Measurements from ENCODE around the gene CLINT1. TPM values are rescaled to one million over a fixed set of nuclear protein-coding genes. Genes with fewer than 3 reads are reported as not detected.

Gene CLINT1
- total RNA-seq, 1 donor = 78.6 TPM

DNA sequence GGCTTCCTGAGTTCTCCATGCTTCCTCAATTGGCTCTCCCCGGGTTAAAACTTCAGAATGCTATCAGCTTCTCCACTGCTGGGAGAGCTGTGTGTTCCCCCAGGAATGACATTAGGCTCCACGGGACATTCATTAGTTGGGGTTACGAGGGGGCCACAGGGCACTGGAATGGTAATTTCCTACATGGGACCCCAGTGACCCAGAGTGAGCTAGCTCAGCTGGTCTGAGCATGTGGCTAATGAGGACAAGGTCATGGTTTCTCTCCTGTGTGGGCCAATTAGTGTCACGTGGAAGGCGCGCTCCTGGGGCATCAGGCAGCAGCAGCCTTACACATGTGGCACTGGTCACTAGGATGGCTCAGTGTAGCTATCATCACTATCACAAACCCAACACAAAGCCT, 94.4 kb downstream of the CLINT1 start:
- H3K4me3 ChIP-seq (ENCODE audit: low read depth, low read length) = no peak overlapping the region
- DNase-seq (ENCODE audit: low read depth) = no peak
- TF ChIP-seq CTCF (IDR thresholded peaks at IDR 0.05; ENCODE audit: insufficient read depth, low read length) = no peak

GRCh38 chr5:157761690-157762621, 97.0 kb downstream of the CLINT1 start:
- H3K4me3 ChIP-seq (ENCODE audit: low read depth, low read length) = no peak overlapping the region
- peak; percentile 77 for DNase-seq (ENCODE audit: low read depth)
- peak; percentile 77 for TF ChIP-seq CTCF (IDR thresholded peaks at IDR 0.05; ENCODE audit: insufficient read depth, low read length)

DNA sequence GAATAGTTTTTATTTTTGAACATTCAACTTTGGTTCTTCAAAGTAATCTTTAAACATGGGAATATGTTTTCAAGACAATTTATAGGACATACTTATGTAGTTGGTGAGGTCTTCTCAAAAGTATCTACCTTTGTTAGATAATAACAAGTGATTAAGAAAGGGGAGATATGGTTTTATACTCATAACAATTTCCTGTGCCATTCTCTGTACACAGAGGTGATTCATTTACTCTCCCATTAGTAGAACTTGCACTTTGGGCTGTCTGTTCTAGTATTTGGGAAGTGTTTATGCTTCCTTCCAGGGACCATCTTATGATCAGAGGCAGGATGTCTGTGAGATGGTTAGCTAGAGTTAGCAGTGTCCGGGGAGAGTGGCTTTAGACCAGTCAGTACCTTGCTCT, 100.2 kb downstream of the CLINT1 start:
- DNase-seq (ENCODE audit: low read depth) = no peak
- TF ChIP-seq CTCF (IDR thresholded peaks at IDR 0.05; ENCODE audit: insufficient read depth, low read length) = no peak
- H3K4me3 ChIP-seq (ENCODE audit: low read depth, low read length) = no peak overlapping the region

GRCh38 chr5:157756122-157756521, 102.8 kb downstream of the CLINT1 start:
- H3K4me3 ChIP-seq (ENCODE audit: low read depth, low read length) = no peak overlapping the region
- no peak for TF ChIP-seq CTCF (IDR thresholded peaks at IDR 0.05; ENCODE audit: insufficient read depth, low read length)
- DNase-seq (ENCODE audit: low read depth) = no peak

DNA sequence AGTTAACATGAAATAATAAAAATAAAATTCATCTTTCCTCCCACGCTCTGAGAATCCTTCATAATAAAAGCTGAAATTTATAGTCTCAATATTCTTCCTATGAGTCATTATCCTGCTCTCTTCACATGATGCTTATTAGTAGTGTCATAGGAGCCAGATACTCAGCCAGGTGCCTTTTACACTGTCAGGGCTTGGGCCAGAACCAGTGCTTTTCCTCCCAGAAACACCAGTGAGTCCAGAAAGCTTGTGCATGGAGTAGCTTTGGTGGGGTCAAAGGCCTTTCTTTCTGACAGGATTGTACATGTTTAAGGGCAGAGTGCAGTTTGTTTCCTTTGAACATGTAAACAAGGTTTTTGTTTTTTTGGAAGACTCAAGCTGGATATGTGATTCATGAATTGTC, 108.6 kb downstream of the CLINT1 start:
- peak; percentile 32 for DNase-seq (ENCODE audit: low read depth)
- no peak for TF ChIP-seq CTCF (IDR thresholded peaks at IDR 0.05; ENCODE audit: insufficient read depth, low read length)
- no peak overlapping the region for H3K4me3 ChIP-seq (ENCODE audit: low read depth, low read length)

DNA sequence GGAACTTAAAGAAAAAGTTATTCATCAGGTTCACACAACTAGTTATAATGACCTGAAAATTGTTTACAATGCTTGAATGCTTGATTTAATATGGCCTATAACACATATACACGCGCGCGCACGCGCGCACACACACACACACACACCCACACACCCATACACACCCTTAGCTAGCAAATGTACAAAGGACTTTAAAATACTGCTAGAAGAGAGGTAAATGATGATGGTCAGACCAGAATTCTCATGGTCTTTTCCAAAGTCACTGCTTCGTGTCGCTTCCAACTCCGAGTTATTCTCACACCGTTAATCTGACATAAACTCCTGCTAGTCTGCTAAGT, 109.5 kb downstream of the CLINT1 start:
- no peak for TF ChIP-seq CTCF (IDR thresholded peaks at IDR 0.05; ENCODE audit: insufficient read depth, low read length)
- no peak overlapping the region for H3K4me3 ChIP-seq (ENCODE audit: low read depth, low read length)

More for the DNA sequence above, 109.5 kb downstream of the CLINT1 start:
- no peak for DNase-seq (ENCODE audit: low read depth)
